IPS-20b (cell line): ENCODE results near the gene B4GALT5.
A peak's percentile ranks its signal among the peaks of the same experiment; 100 is the strongest.

Experiments used
- H3K27ac ChIP-seq: one replicate; pipeline ENCODE4 v1.5.1; 2013; ENCODE audit warnings: low read length
- H3K27me3 ChIP-seq: 2 replicates; pipeline ENCODE4 v1.6.1; 2013; ENCODE audit warnings: mild to moderate bottlenecking, low read length, inconsistent platforms; ENCODE audit not compliant: insufficient read depth
- H3K36me3 ChIP-seq: 2 replicates; pipeline ENCODE4 v1.6.1; 2013; ENCODE audit warnings: low read depth, mild to moderate bottlenecking, inconsistent platforms, low read length, moderate library complexity; ENCODE audit not compliant: insufficient read depth
- H3K4me1 ChIP-seq: 2 replicates; pipeline ENCODE4 v1.6.1; 2013; ENCODE audit warnings: mild to moderate bottlenecking, control low read depth, inconsistent platforms, low read length, moderate library complexity; ENCODE audit not compliant: insufficient read depth
- H3K4me3 ChIP-seq: 2 replicates; pipeline ENCODE4 v1.5.1; 2013; ENCODE audit warnings: mild to moderate bottlenecking, low read length, inconsistent platforms
- H3K9ac ChIP-seq: 2 replicates; pipeline ENCODE4 v1.6.1; 2013; ENCODE audit warnings: low read depth, mild to moderate bottlenecking, inconsistent platforms, low read length, moderate library complexity
- H3K9me3 ChIP-seq: 2 replicates; pipeline ENCODE4 v1.6.1; 2013; ENCODE audit warnings: mild to moderate bottlenecking, low read depth, low read length, inconsistent platforms; ENCODE audit not compliant: insufficient read depth

Gene B4GALT5

GRCh38 chr20:49644980-49645565, 68.6 kb downstream of the B4GALT5 start:
- H3K9ac ChIP-seq, result no peak overlapping the region
- no peaks in the 10 kb centered on the region for H3K9me3 ChIP-seq
- no peaks in the 10 kb centered on the region for H3K4me1 ChIP-seq
- H3K27ac ChIP-seq, result no peak overlapping the region
- no peaks in the 10 kb centered on the region for H3K27me3 ChIP-seq
- no peak overlapping the region for H3K4me3 ChIP-seq
- H3K36me3 ChIP-seq, result peaks cover 93% of the 10 kb centered on the region

- H3K36me3 ChIP-seq, result peaks cover 92% of the 10 kb centered on the region
Measured at GRCh38 chr20:49642816-49643215, 70.9 kb downstream of the B4GALT5 start.

GRCh38 chr20:49641683-49642656, 71.7 kb downstream of the B4GALT5 start:
- H3K36me3 ChIP-seq, result peaks cover 91% of the 10 kb centered on the region
- no peaks in the 10 kb centered on the region for H3K4me1 ChIP-seq
- H3K27me3 ChIP-seq, result no peaks in the 10 kb centered on the region
- H3K9ac ChIP-seq, result no peak overlapping the region
- H3K9me3 ChIP-seq, result no peaks in the 10 kb centered on the region
- no peak overlapping the region for H3K4me3 ChIP-seq
- no peak overlapping the region for H3K27ac ChIP-seq

More at GRCh38 chr20:49642816-49643215, 70.9 kb downstream of the B4GALT5 start:
- Histone ChIP-seq H3K9me3 (no peaks in the 10 kb centered on the region), H3K9ac (no peak overlapping the region), H3K4me1 (no peaks in the 10 kb centered on the region), H3K27ac (no peak overlapping the region), H3K4me3 (no peak overlapping the region), H3K27me3 (no peaks in the 10 kb centered on the region)

- Histone ChIP-seq H3K9ac (no peak overlapping the region), H3K36me3 (peaks cover 93% of the 10 kb centered on the region), H3K4me3 (no peak overlapping the region), H3K27me3 (no peaks in the 10 kb centered on the region), H3K27ac (no peak overlapping the region), H3K4me1 (peaks cover 22% of the 10 kb centered on the region; the same call in 1 of the 2 replicates), H3K9me3 (no peaks in the 10 kb centered on the region)
Measured at GRCh38 chr20:49637046-49637637, 76.5 kb downstream of the B4GALT5 start.

GRCh38 chr20:49636447-49636846, 77.2 kb downstream of the B4GALT5 start:
- H3K9me3 ChIP-seq, result no peaks in the 10 kb centered on the region
- H3K27ac ChIP-seq, result no peak overlapping the region
- H3K4me1 ChIP-seq, result peaks cover 24% of the 10 kb centered on the region; the same call in 1 of the 2 replicates
- no peak overlapping the region for H3K4me3 ChIP-seq
- H3K27me3 ChIP-seq, result no peaks in the 10 kb centered on the region
- peaks cover 86% of the 10 kb centered on the region for H3K36me3 ChIP-seq
- no peak overlapping the region for H3K9ac ChIP-seq

GRCh38 chr20:49635866-49636265, 77.8 kb downstream of the B4GALT5 start:
- H3K9me3 ChIP-seq, result no peaks in the 10 kb centered on the region
- no peaks in the 10 kb centered on the region for H3K27me3 ChIP-seq
- peaks cover 24% of the 10 kb centered on the region; the same call in 1 of the 2 replicates for H3K4me1 ChIP-seq
- H3K4me3 ChIP-seq, result no peak overlapping the region
- H3K36me3 ChIP-seq, result peaks cover 80% of the 10 kb centered on the region
- no peak overlapping the region for H3K9ac ChIP-seq
- no peak overlapping the region for H3K27ac ChIP-seq

GRCh38 chr20:49635166-49635565, 78.5 kb downstream of the B4GALT5 start:
- H3K4me3 ChIP-seq, result no peak overlapping the region
- peaks cover 24% of the 10 kb centered on the region; the same call in 1 of the 2 replicates for H3K4me1 ChIP-seq
- no peak overlapping the region for H3K9ac ChIP-seq
- H3K36me3 ChIP-seq, result peaks cover 73% of the 10 kb centered on the region
- H3K27ac ChIP-seq, result no peak overlapping the region
- no peaks in the 10 kb centered on the region for H3K27me3 ChIP-seq
- H3K9me3 ChIP-seq, result no peaks in the 10 kb centered on the region

GRCh38 chr20:49634116-49634515, 79.6 kb downstream of the B4GALT5 start:
- Histone ChIP-seq H3K27me3 (no peaks in the 10 kb centered on the region), H3K4me1 (peaks cover 24% of the 10 kb centered on the region; the same call in 1 of the 2 replicates), H3K36me3 (peaks cover 63% of the 10 kb centered on the region), H3K9ac (0 out of 2 replicates have a peak overlapping the region, but pooled peaks have one; percentile 18), H3K4me3 (no peak overlapping the region), H3K27ac (no peak overlapping the region), H3K9me3 (no peaks in the 10 kb centered on the region)

GRCh38 chr20:49633643-49634042, 80.0 kb downstream of the B4GALT5 start:
- peak overlapping the region; percentile 38; the same call in 1 of the 2 replicates for H3K9ac ChIP-seq
- peaks cover 60% of the 10 kb centered on the region for H3K36me3 ChIP-seq
- H3K27me3 ChIP-seq, result no peaks in the 10 kb centered on the region
- peak overlapping the region; percentile 12; the same call in 1 of the 2 replicates for H3K4me3 ChIP-seq
- peaks cover 24% of the 10 kb centered on the region; the same call in 1 of the 2 replicates for H3K4me1 ChIP-seq
- H3K9me3 ChIP-seq, result no peaks in the 10 kb centered on the region
- H3K27ac ChIP-seq, result peak overlapping the region; percentile 31

GRCh38 chr20:49633023-49633422, 80.7 kb downstream of the B4GALT5 start:
- peaks cover 53% of the 10 kb centered on the region for H3K36me3 ChIP-seq
- no peaks in the 10 kb centered on the region for H3K9me3 ChIP-seq
- H3K9ac ChIP-seq, result peak overlapping the region; percentile 38; the same call in 1 of the 2 replicates
- no peaks in the 10 kb centered on the region for H3K27me3 ChIP-seq
- H3K27ac ChIP-seq, result no peak overlapping the region
- H3K4me1 ChIP-seq, result peaks cover 24% of the 10 kb centered on the region; the same call in 1 of the 2 replicates
- no peak overlapping the region for H3K4me3 ChIP-seq

- no peak overlapping the region for H3K27ac ChIP-seq
- H3K4me1 ChIP-seq, result peaks cover 24% of the 10 kb centered on the region; the same call in 1 of the 2 replicates
- H3K36me3 ChIP-seq, result peaks cover 43% of the 10 kb centered on the region
- H3K4me3 ChIP-seq, result no peak overlapping the region
- H3K9me3 ChIP-seq, result no peaks in the 10 kb centered on the region
- peak overlapping the region; percentile 20; the same call in 1 of the 2 replicates for H3K9ac ChIP-seq
- H3K27me3 ChIP-seq, result no peaks in the 10 kb centered on the region
Measured at GRCh38 chr20:49631856-49632418, 81.7 kb downstream of the B4GALT5 start.
